Measurements from ENCODE around the gene NFIA.

Gene NFIA

DNA sequence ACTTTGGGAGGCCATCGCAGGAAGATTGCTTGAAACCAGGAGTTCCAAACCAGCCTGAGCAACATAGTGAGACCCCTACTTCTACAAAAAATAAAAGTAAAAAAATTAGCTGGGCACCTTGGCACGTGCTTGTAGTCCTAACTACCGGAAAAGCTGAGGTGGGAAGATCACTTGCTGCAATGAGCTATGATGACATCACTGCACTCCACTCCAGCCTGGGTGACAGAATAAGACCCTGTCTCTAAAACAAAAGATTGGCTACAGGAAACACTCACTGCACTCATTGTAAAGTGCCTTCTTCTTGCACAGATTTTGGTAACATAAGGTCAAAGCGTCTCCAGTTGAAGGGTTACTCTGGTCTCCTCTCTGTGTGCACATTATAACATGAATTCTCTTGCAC, 336.8 kb downstream of the NFIA start:
- Histone ChIP-seq H3K79me1 (ENCODE audit: low read depth, low read length) (no peaks in the 10 kb centered on the region), H3K9ac (ENCODE audit: low read depth, low read length, poor library complexity) (no peak overlapping the region), H3K4ac (ENCODE audit: low read length) (no peak overlapping the region), H3K4me1 (ENCODE audit: control insufficient read depth in 2 of 2, insufficient read depth in 1 of 2, low read depth in 1 of 2, low read length in 2 of 2) (peaks cover 0 to 2% of the 10 kb centered on the region in 2 donors), H2AK5ac (ENCODE audit: low read depth, low read length) (no peak overlapping the region), H4K8ac (ENCODE audit: low read depth, low read length) (no peak overlapping the region), H2BK5ac (ENCODE audit: low read length) (no peak overlapping the region), H3K36me3 (replicated peaks in 1 of 2; ENCODE audit: control insufficient read depth in 2 of 2, insufficient read depth in 2 of 2, low read length in 2 of 2) (no peaks in the 10 kb centered on the region), H3K4me2 (ENCODE audit: insufficient read depth, low read length, poor library complexity, severe bottlenecking) (no peak overlapping the region), H3K14ac (ENCODE audit: low read length) (no peak overlapping the region), H3K27me3 (ENCODE audit: control insufficient read depth in 3 of 3, insufficient read depth in 3 of 3, low read depth in 1 of 3, low read length in 3 of 3) (no peaks in the 10 kb centered on the region), H4K91ac (ENCODE audit: low read depth, low read length, poor library complexity) (no peak overlapping the region), H2AFZ (ENCODE audit: low read length) (no peak overlapping the region), H3K23ac (ENCODE audit: low read depth, low read length, poor library complexity) (no peak overlapping the region), H2BK12ac (ENCODE audit: low read length) (no peak overlapping the region), H2BK15ac (ENCODE audit: low read length) (no peak overlapping the region), H3K27ac (replicated peaks; ENCODE audit: low read length) (no peak overlapping the region), H3K9me3 (replicated peaks in 1 of 2; ENCODE audit: control insufficient read depth in 2 of 2, insufficient read depth in 1 of 2, low read depth in 1 of 2, low read length in 2 of 2) (no peaks in the 10 kb centered on the region), H3K18ac (ENCODE audit: low read length) (no peak overlapping the region), H2BK120ac (ENCODE audit: low read depth, low read length) (no peak overlapping the region), H3K4me3 (ENCODE audit: low read length in 2 of 2) (no peak overlapping the region)
- no peak for DNase-seq (ENCODE audit: low spot score)
- no CpG with 5 or more reads among the region's 4 CpGs for WGBS, 2 donors (ENCODE audit: extremely low coverage in 2 of 2, insufficient read length in 2 of 2, insufficient replicate concordance in 1 of 2)

GRCh38 chr1:61419657-61420056, 337.3 kb downstream of the NFIA start:
- Histone ChIP-seq H3K23ac (ENCODE audit: low read depth, low read length, poor library complexity) (no peak overlapping the region), H3K18ac (ENCODE audit: low read length) (no peak overlapping the region), H3K36me3 (replicated peaks in 1 of 2; ENCODE audit: control insufficient read depth in 2 of 2, insufficient read depth in 2 of 2, low read length in 2 of 2) (no peaks in the 10 kb centered on the region), H3K4ac (ENCODE audit: low read length) (no peak overlapping the region), H2BK15ac (ENCODE audit: low read length) (no peak overlapping the region), H2BK12ac (ENCODE audit: low read length) (no peak overlapping the region), H3K9me3 (replicated peaks in 1 of 2; ENCODE audit: control insufficient read depth in 2 of 2, insufficient read depth in 1 of 2, low read depth in 1 of 2, low read length in 2 of 2) (no peaks in the 10 kb centered on the region), H2AFZ (ENCODE audit: low read length) (no peak overlapping the region), H2AK5ac (ENCODE audit: low read depth, low read length) (no peak overlapping the region), H3K9ac (ENCODE audit: low read depth, low read length, poor library complexity) (no peak overlapping the region), H2BK5ac (ENCODE audit: low read length) (no peak overlapping the region), H4K8ac (ENCODE audit: low read depth, low read length) (no peak overlapping the region), H3K27ac (replicated peaks; ENCODE audit: low read length) (no peak overlapping the region), H3K27me3 (ENCODE audit: control insufficient read depth in 3 of 3, insufficient read depth in 3 of 3, low read depth in 1 of 3, low read length in 3 of 3) (no peaks in the 10 kb centered on the region), H3K14ac (ENCODE audit: low read length) (no peak overlapping the region), H4K91ac (ENCODE audit: low read depth, low read length, poor library complexity) (no peak overlapping the region), H3K4me1 (ENCODE audit: control insufficient read depth in 2 of 2, insufficient read depth in 1 of 2, low read depth in 1 of 2, low read length in 2 of 2) (peaks cover 0 to 2% of the 10 kb centered on the region in 2 donors), H3K79me1 (ENCODE audit: low read depth, low read length) (no peaks in the 10 kb centered on the region), H3K4me2 (ENCODE audit: insufficient read depth, low read length, poor library complexity, severe bottlenecking) (no peak overlapping the region), H2BK120ac (ENCODE audit: low read depth, low read length) (no peak overlapping the region), H3K4me3 (ENCODE audit: low read length in 2 of 2) (no peak overlapping the region)
- DNase-seq (ENCODE audit: low spot score) = no peak
- no CpG with 5 or more reads among the region's 5 CpGs for WGBS, 2 donors (ENCODE audit: extremely low coverage in 2 of 2, insufficient read length in 2 of 2, insufficient replicate concordance in 1 of 2)

- peaks cover 0 to 2% of the 10 kb centered on the region in 2 donors for H3K4me1 ChIP-seq (ENCODE audit: control insufficient read depth in 2 of 2, insufficient read depth in 1 of 2, low read depth in 1 of 2, low read length in 2 of 2)
- H2BK5ac ChIP-seq (ENCODE audit: low read length) = no peak overlapping the region
- no peak overlapping the region for H3K14ac ChIP-seq (ENCODE audit: low read length)
- H2AFZ ChIP-seq (ENCODE audit: low read length) = no peak overlapping the region
- H2BK120ac ChIP-seq (ENCODE audit: low read depth, low read length) = no peak overlapping the region
- no peak overlapping the region for H4K91ac ChIP-seq (ENCODE audit: low read depth, low read length, poor library complexity)
- H3K79me1 ChIP-seq (ENCODE audit: low read depth, low read length) = no peaks in the 10 kb centered on the region
- H2AK5ac ChIP-seq (ENCODE audit: low read depth, low read length) = no peak overlapping the region
- no peak overlapping the region for H3K23ac ChIP-seq (ENCODE audit: low read depth, low read length, poor library complexity)
- no peak overlapping the region for H3K4ac ChIP-seq (ENCODE audit: low read length)
- no peak overlapping the region for H4K8ac ChIP-seq (ENCODE audit: low read depth, low read length)
- no peak overlapping the region for H3K18ac ChIP-seq (ENCODE audit: low read length)
- H2BK15ac ChIP-seq (ENCODE audit: low read length) = no peak overlapping the region
- H3K4me2 ChIP-seq (ENCODE audit: insufficient read depth, low read length, poor library complexity, severe bottlenecking) = no peak overlapping the region
- no peaks in the 10 kb centered on the region for H3K27me3 ChIP-seq (ENCODE audit: control insufficient read depth in 3 of 3, insufficient read depth in 3 of 3, low read depth in 1 of 3, low read length in 3 of 3)
- no peak overlapping the region for H2BK12ac ChIP-seq (ENCODE audit: low read length)
- H3K27ac ChIP-seq (replicated peaks; ENCODE audit: low read length) = no peak overlapping the region
- no CpG with 5 or more reads among the region's 3 CpGs for WGBS, 2 donors (ENCODE audit: extremely low coverage in 2 of 2, insufficient read length in 2 of 2, insufficient replicate concordance in 1 of 2)
- DNase-seq (ENCODE audit: low spot score) = no peak
- no peaks in the 10 kb centered on the region for H3K9me3 ChIP-seq (replicated peaks in 1 of 2; ENCODE audit: control insufficient read depth in 2 of 2, insufficient read depth in 1 of 2, low read depth in 1 of 2, low read length in 2 of 2)
- no peak overlapping the region for H3K4me3 ChIP-seq (ENCODE audit: low read length in 2 of 2)
- H3K9ac ChIP-seq (ENCODE audit: low read depth, low read length, poor library complexity) = no peak overlapping the region
- H3K36me3 ChIP-seq (replicated peaks in 1 of 2; ENCODE audit: control insufficient read depth in 2 of 2, insufficient read depth in 2 of 2, low read length in 2 of 2) = no peaks in the 10 kb centered on the region
These were observed 337.9 kb downstream of the NFIA start for GRCh38 chr1:61420243-61420642.

DNA sequence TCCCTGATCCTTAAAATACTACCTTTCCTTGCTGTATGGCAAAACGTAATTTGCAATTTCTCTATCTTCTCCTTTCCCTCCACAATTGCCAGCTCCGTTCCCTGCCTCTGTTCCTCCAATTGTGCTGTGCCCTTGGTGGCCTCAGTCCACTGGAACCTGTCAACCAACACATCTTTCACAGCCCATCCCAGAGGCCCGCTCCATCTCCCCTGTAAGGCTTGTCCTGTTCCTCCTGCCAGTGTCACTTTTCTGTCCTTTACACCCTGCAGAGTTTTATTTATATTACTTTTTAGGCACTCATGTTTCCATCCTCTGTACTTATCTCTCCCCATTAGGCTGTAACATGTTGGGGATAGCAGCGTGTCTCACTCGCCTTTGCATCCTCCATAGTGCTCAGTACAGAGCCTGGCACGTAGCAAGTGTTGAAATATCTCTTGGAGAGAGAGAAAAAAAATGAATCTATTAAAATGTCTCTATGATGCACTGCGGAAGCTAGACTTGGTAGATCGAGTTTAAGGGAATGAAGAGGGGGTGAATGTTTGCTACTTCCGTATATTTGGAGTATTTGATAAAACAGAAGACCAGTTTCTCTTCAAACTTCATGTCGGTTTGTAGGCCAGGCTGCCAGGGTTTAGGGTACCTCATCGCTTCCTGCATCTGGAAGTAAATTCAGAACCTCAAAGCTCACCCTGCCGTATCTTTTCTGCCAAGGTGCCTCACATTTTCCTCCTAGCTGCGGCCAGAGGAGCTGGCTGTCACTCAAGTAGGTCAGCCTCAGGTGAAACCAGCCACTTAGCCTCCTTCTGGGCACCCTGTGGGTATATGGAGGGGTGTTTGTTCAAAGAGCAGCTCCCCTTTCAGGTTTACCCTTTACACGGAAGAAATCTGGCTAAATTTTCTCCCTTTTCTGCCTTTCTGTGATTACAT, 338.8 kb downstream of the NFIA start:
- Histone ChIP-seq H3K9ac (ENCODE audit: low read depth, low read length, poor library complexity) (no peak overlapping the region), H2BK12ac (ENCODE audit: low read length) (no peak overlapping the region), H3K4me2 (ENCODE audit: insufficient read depth, low read length, poor library complexity, severe bottlenecking) (no peak overlapping the region), H2AFZ (ENCODE audit: low read length) (no peak overlapping the region), H3K4me3 (ENCODE audit: low read length in 2 of 2) (no peak overlapping the region), H2BK15ac (ENCODE audit: low read length) (no peak overlapping the region), H4K91ac (ENCODE audit: low read depth, low read length, poor library complexity) (no peak overlapping the region), H3K79me1 (ENCODE audit: low read depth, low read length) (no peaks in the 10 kb centered on the region), H3K4ac (ENCODE audit: low read length) (no peak overlapping the region), H3K18ac (ENCODE audit: low read length) (no peak overlapping the region), H2AK5ac (ENCODE audit: low read depth, low read length) (no peak overlapping the region), H3K27me3 (ENCODE audit: control insufficient read depth in 3 of 3, insufficient read depth in 3 of 3, low read depth in 1 of 3, low read length in 3 of 3) (no peaks in the 10 kb centered on the region), H2BK5ac (ENCODE audit: low read length) (no peak overlapping the region), H3K9me3 (replicated peaks in 1 of 2; ENCODE audit: control insufficient read depth in 2 of 2, insufficient read depth in 1 of 2, low read depth in 1 of 2, low read length in 2 of 2) (no peaks in the 10 kb centered on the region), H3K36me3 (replicated peaks in 1 of 2; ENCODE audit: control insufficient read depth in 2 of 2, insufficient read depth in 2 of 2, low read length in 2 of 2) (no peaks in the 10 kb centered on the region), H3K23ac (ENCODE audit: low read depth, low read length, poor library complexity) (no peak overlapping the region), H2BK120ac (ENCODE audit: low read depth, low read length) (no peak overlapping the region), H3K27ac (replicated peaks; ENCODE audit: low read length) (no peak overlapping the region), H4K8ac (ENCODE audit: low read depth, low read length) (no peak overlapping the region), H3K14ac (ENCODE audit: low read length) (no peak overlapping the region), H3K4me1 (ENCODE audit: control insufficient read depth in 2 of 2, insufficient read depth in 1 of 2, low read depth in 1 of 2, low read length in 2 of 2) (peaks cover 0 to 2% of the 10 kb centered on the region in 2 donors)
- DNase-seq (ENCODE audit: low spot score) = no peak
- WGBS, 2 donors (ENCODE audit: extremely low coverage in 2 of 2, insufficient read length in 2 of 2, insufficient replicate concordance in 1 of 2) = no CpG with 5 or more reads among the region's 14 CpGs
